DOHH2 (cell line): ENCODE measurements around the gene ATG10.

Experiments
- H3F3A ChIP-seq: fragments of 200-600 bp; sonication (generic), shearing (Covaris generic); 2 replicates; pipeline ENCODE4 v1.6.0; 2016; ENCODE audit warnings: antibody characterized with exemption, mild to moderate bottlenecking; ENCODE audit not compliant: control insufficient read depth, insufficient read depth
- H3K27ac ChIP-seq: fragments of 200-600 bp; sonication (generic); 2 replicates; pipeline ENCODE4 v1.5.1; 2014; ENCODE audit warnings: low read depth, mild to moderate bottlenecking, low read length, moderate library complexity
- H3K27me3 ChIP-seq: fragments of 200-600 bp; sonication (generic); 2 replicates; pipeline ENCODE4 v1.6.1; 2014; ENCODE audit warnings: mild to moderate bottlenecking, low read length, mixed read lengths; ENCODE audit not compliant: control insufficient read depth
- H3K36me3 ChIP-seq: fragments of 200-600 bp; sonication (generic); 2 replicates; pipeline ENCODE4 v1.6.1; 2014; ENCODE audit warnings: mild to moderate bottlenecking, low read length, moderate library complexity, mixed read lengths; ENCODE audit not compliant: control insufficient read depth
- H3K4me1 ChIP-seq: fragments of 200-600 bp; sonication (generic); 2 replicates; pipeline ENCODE4 v1.6.1; 2014; ENCODE audit warnings: mild to moderate bottlenecking, low read length, mixed read lengths; ENCODE audit not compliant: control insufficient read depth
- H3K4me2 ChIP-seq: fragments of 200-600 bp; sonication (generic); 2 replicates; pipeline ENCODE4 v1.6.0; 2014; ENCODE audit warnings: mild to moderate bottlenecking, low read length, moderate library complexity
- H3K4me3 ChIP-seq: fragments of 200-600 bp; sonication (generic); 2 replicates; pipeline ENCODE4 v1.5.1; 2014; ENCODE audit warnings: mild to moderate bottlenecking, low read length, mixed read lengths
- H3K79me2 ChIP-seq: fragments of 200-600 bp; sonication (generic); 2 replicates; pipeline ENCODE4 v1.6.1; 2014; ENCODE audit warnings: mild to moderate bottlenecking, low read length, mixed read lengths; ENCODE audit not compliant: control insufficient read depth
- H3K9me2 ChIP-seq: fragments of 200-600 bp; sonication (generic); replicated peaks from 2 replicates; pipeline ENCODE4 v1.6.1; 2014; ENCODE audit warnings: mild to moderate bottlenecking, low read length, mixed read lengths; ENCODE audit not compliant: control insufficient read depth
- H3K9me3 ChIP-seq: fragments of 200-600 bp; sonication (generic); 2 replicates; pipeline ENCODE4 v1.6.1; 2014; ENCODE audit warnings: antibody characterized with exemption, low read length, mixed read lengths; ENCODE audit not compliant: control insufficient read depth, insufficient read depth
- H4K20me1 ChIP-seq: fragments of 200-600 bp; sonication (generic); 2 replicates; pipeline ENCODE4 v1.6.0; 2014; ENCODE audit warnings: low read depth, mild to moderate bottlenecking, antibody characterized with exemption, low read length, moderate library complexity; ENCODE audit not compliant: control insufficient read depth, insufficient read depth
- EZH2phosphoT487 ChIP-seq: fragments of 200-600 bp; sonication (generic); IDR thresholded peaks from 2 replicates; pipeline ENCODE4 v1.6.1; 2017; ENCODE audit warnings: borderline replicate concordance, mild to moderate bottlenecking, antibody characterized with exemption, low read length, moderate library complexity, mixed read lengths
- TF ChIP-seq, protein P1 (sequence below): fragments of 200-600 bp; sonication (generic); IDR thresholded peaks from one replicate; pipeline ENCODE4 v1.5.1; 2014; ENCODE audit warnings: antibody characterized with exemption, mild to moderate bottlenecking, low read depth, low read length; ENCODE audit not compliant: poor library complexity, severe bottlenecking

ATG10 gene

DNA sequence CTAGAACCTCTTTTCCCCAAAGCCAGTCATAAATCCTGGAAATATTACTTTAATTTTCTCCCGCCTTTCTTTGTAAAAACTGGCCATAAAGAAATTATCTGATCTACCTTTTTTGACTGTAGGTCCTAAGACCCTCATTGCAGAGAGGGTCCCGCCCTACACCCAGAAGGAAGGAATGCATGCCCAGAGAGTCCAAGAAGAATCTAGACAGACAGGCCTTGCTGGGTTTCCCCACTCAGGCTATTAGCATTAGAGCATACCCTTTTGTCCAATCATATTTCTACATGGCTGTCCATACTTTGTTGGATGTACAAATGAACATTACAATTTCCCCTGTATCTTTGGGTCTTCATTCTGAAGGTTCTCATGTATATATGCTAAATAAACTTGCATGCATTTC lies 1.9 kb upstream of the ATG10 start:
- H3K4me2 ChIP-seq: no peak overlapping the region

DNA sequence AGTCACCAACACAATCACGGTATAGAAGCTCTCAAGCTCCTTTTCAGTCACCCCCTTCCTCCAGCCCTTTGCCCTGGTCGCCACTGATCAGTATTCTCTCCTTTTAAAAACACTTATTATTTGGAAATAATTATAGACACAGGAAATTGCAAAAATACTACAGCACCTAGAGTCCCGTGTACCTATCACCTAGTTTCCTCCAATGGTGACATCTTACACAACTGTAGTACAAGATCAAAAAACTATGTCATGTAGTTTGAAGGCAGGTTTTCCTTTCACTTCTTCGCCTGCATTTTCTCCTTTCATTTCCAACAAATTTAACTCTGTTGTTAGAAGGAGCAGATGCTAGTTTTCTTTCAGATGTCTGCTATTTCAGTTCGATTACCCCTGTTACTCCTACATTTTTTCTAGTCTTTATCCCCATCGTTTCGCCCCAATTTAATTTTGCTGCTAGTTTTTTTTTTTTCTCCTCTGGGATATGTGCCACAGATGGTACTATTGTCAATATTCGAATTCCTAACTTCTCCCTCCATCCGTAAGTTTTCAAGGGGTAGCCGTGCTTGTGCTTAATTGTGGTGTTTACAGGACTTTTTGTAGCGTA lies 612 bp upstream of the ATG10 start:
- peak overlapping the region; percentile 73 for H3K4me2 ChIP-seq
- H3K27me3 ChIP-seq: no peaks in the 10 kb centered on the region
- peaks cover 19% of the 10 kb centered on the region for H3K79me2 ChIP-seq
- TF ChIP-seq, protein P1, sequence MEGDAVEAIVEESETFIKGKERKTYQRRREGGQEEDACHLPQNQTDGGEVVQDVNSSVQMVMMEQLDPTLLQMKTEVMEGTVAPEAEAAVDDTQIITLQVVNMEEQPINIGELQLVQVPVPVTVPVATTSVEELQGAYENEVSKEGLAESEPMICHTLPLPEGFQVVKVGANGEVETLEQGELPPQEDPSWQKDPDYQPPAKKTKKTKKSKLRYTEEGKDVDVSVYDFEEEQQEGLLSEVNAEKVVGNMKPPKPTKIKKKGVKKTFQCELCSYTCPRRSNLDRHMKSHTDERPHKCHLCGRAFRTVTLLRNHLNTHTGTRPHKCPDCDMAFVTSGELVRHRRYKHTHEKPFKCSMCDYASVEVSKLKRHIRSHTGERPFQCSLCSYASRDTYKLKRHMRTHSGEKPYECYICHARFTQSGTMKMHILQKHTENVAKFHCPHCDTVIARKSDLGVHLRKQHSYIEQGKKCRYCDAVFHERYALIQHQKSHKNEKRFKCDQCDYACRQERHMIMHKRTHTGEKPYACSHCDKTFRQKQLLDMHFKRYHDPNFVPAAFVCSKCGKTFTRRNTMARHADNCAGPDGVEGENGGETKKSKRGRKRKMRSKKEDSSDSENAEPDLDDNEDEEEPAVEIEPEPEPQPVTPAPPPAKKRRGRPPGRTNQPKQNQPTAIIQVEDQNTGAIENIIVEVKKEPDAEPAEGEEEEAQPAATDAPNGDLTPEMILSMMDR: no peak
- TF ChIP-seq EZH2phosphoT487: no peak
- H3K9me3 ChIP-seq: no peaks in the 10 kb centered on the region
- H3K27ac ChIP-seq: peak overlapping the region; percentile 52
- H3K4me3 ChIP-seq: peak overlapping the region; percentile 74
- H3K4me1 ChIP-seq: peaks cover 28% of the 10 kb centered on the region
- no peaks in the 10 kb centered on the region for H4K20me1 ChIP-seq
- H3K36me3 ChIP-seq: peaks cover under 1% of the 10 kb centered on the region
- H3F3A ChIP-seq: peaks cover 2% of the 10 kb centered on the region; the same call in 1 of the 2 replicates
- no peaks in the 10 kb centered on the region for H3K9me2 ChIP-seq

More for the DNA sequence above, 1.9 kb upstream of the ATG10 start:
- H3K79me2 ChIP-seq: peaks cover 19% of the 10 kb centered on the region
- peaks cover 28% of the 10 kb centered on the region for H3K4me1 ChIP-seq
- peaks cover 2% of the 10 kb centered on the region; the same call in 1 of the 2 replicates for H3F3A ChIP-seq
- H3K27ac ChIP-seq: no peak overlapping the region
- H3K36me3 ChIP-seq: no peaks in the 10 kb centered on the region; the same call in 1 of the 2 replicates
- no peaks in the 10 kb centered on the region for H4K20me1 ChIP-seq
- no peak overlapping the region for H3K4me3 ChIP-seq
- no peaks in the 10 kb centered on the region for H3K9me3 ChIP-seq
- H3K27me3 ChIP-seq: no peaks in the 10 kb centered on the region
- H3K9me2 ChIP-seq: no peaks in the 10 kb centered on the region
- no peak for TF ChIP-seq EZH2phosphoT487
- TF ChIP-seq, protein P1: no peak

DNA sequence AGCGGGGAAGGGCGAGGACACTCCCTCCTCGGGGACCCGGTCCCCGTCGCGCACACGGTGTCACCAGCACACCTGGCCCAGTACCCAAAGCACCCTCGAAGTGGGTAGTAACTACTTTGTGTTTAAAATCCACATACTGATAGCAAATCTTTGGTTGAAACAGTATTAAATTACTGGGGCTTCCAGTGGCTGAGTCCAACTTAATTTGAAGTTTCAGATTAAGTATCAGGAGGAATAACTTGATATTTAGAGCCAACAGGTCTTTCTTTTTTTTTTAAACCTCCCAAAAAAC lies 615 bp downstream of the ATG10 start:
- Histone ChIP-seq H3K4me1 (peaks cover 28% of the 10 kb centered on the region), H3K27me3 (no peaks in the 10 kb centered on the region), H3K4me3 (peak overlapping the region; percentile 74), H3K36me3 (peaks cover 11% of the 10 kb centered on the region), H3K4me2 (peak overlapping the region; percentile 73), H3K9me2 (no peaks in the 10 kb centered on the region), H3F3A (peaks cover 2% of the 10 kb centered on the region; the same call in 1 of the 2 replicates), H3K9me3 (no peaks in the 10 kb centered on the region), H3K27ac (peak overlapping the region; percentile 66), H3K79me2 (peaks cover 19% of the 10 kb centered on the region), H4K20me1 (no peaks in the 10 kb centered on the region)
- TF ChIP-seq, protein P1: no peak
- TF ChIP-seq EZH2phosphoT487: no peak
